ENCODE results near the gene RNF17. TPM values are rescaled to one million over a fixed set of nuclear protein-coding genes. Genes with fewer than 3 reads are reported as not detected.

Gene RNF17
- total and polyA plus RNA-seq, 2 of the 8 experiments (the other 6 are each of a cell fraction or from before 2014, with no cell fraction given): not detected

- no peak overlapping the region for H2BK20ac ChIP-seq (ENCODE audit: low read length)
- H2AFZ ChIP-seq (ENCODE audit: low read length): no peak overlapping the region
- H4K91ac ChIP-seq (replicated peaks; ENCODE audit: insufficient read length, low read length): no peak overlapping the region
- DNase-seq (ENCODE audit: low read depth in 1 of 2, low spot score in 2 of 2) (no peak), FAIRE-seq (no peak)
- H2AK5ac ChIP-seq (ENCODE audit: low read depth, low read length): no peak overlapping the region
- no peak overlapping the region for H3K9ac ChIP-seq (replicated peaks in 1 of 4; ENCODE audit: extremely low read depth in 1 of 4, low read depth in 3 of 4, low read length in 3 of 4)
- no peaks in the 10 kb centered on the region; a peak in 1 of 4 replicates for H3K9me3 ChIP-seq (ENCODE audit: insufficient read depth in 2 of 2, low read depth in 1 of 2, low read length in 1 of 2)
- H3K4me3 ChIP-seq (ENCODE audit: extremely low read depth in 1 of 4, insufficient read depth in 2 of 4, low read depth in 3 of 4, low read length in 4 of 4): no peak overlapping the region
- no peaks in the 10 kb centered on the region for H3K4me1 ChIP-seq (replicated peaks in 1 of 4; ENCODE audit: control insufficient read depth in 3 of 4, insufficient read depth in 4 of 4, low read length in 3 of 4)
- H3K79me1 ChIP-seq (ENCODE audit: low read depth, low read length): no peaks in the 10 kb centered on the region
- CTCF ChIA-PET (ENCODE audit: partially characterized antibody): no interaction called here
- H4K5ac ChIP-seq (ENCODE audit: insufficient read length, low read depth, low read length): no peak overlapping the region
- no peaks in the 10 kb centered on the region for H3K27me3 ChIP-seq (replicated peaks in 1 of 4; ENCODE audit: control insufficient read depth in 3 of 4, extremely low read depth in 1 of 4, insufficient read depth in 3 of 4, low read length in 3 of 4)
- TF ChIP-seq TAF1 (IDR thresholded peaks at IDR 0.05; ENCODE audit: low read depth, low read length): no peak
- TF ChIP-seq RNF2 (IDR thresholded peaks at IDR 0.05; ENCODE audit: borderline replicate concordance, low read depth, low read length, missing control alignments, poor library complexity, severe bottlenecking): no peak
- no peaks in the 10 kb centered on the region for H3K79me2 ChIP-seq (ENCODE audit: control insufficient read depth in 1 of 2, insufficient read depth in 2 of 2, low read length in 2 of 2)
- no peak overlapping the region for H2BK15ac ChIP-seq (ENCODE audit: low read length)
- no peak overlapping the region for H2BK12ac ChIP-seq (ENCODE audit: low read depth, low read length)
- no peak overlapping the region for H3K4me2 ChIP-seq (ENCODE audit: insufficient read depth in 1 of 2, low read depth in 2 of 2, low read length in 2 of 2)
- H4K20me1 ChIP-seq (replicated peaks in 1 of 2; ENCODE audit: control insufficient read depth in 1 of 2, insufficient read depth in 2 of 2, low read length in 2 of 2): no peaks in the 10 kb centered on the region
- no peaks in the 10 kb centered on the region for H3K36me3 ChIP-seq (ENCODE audit: control insufficient read depth in 2 of 4, insufficient read depth in 4 of 4, low read length in 3 of 4)
- no peak overlapping the region for H3K14ac ChIP-seq (ENCODE audit: insufficient read length)
- no peak overlapping the region for H3K23ac ChIP-seq (ENCODE audit: insufficient read length)
- H2BK5ac ChIP-seq (ENCODE audit: low read depth, low read length): no peak overlapping the region
- H3K56ac ChIP-seq (replicated peaks; ENCODE audit: insufficient read length, low read depth, low read length): no peak overlapping the region
- no peak overlapping the region for H3K4ac ChIP-seq (replicated peaks; ENCODE audit: insufficient read length, low read depth, low read length)
- H3K18ac ChIP-seq (ENCODE audit: extremely low read depth, low read length): no peak overlapping the region
- POLR2A ChIA-PET (ENCODE audit: partially characterized antibody): no interaction called here
- H4K8ac ChIP-seq (ENCODE audit: extremely low read depth, insufficient read depth, low read length): no peak overlapping the region
- no peaks in the 10 kb centered on the region for H3K23me2 ChIP-seq (ENCODE audit: low read depth, low read length)
- WGBS, 2 experiments (ENCODE audit: extremely low coverage in 1 of 2, insufficient coverage in 1 of 2, insufficient read length in 1 of 2, insufficient replicate concordance in 2 of 2, low coverage in 1 of 2, low lambda C conversion rate in 2 of 2, missing lambda C conversion rate in 1 of 2): 92% methylated on average over 13 of the region's 15 CpGs; no CpG with 5 or more reads in 1 of the 2 experiments
- H2BK120ac ChIP-seq (replicated peaks; ENCODE audit: low read depth, low read length): no peak overlapping the region
- no peak overlapping the region for H3K27ac ChIP-seq (ENCODE audit: low read depth, low read length)
Measured at GRCh38 chr13:24764276-24764630, 284 bp downstream of the RNF17 start.
